NCI-H226 (cell line): ENCODE measurements around the gene NHERF1.

Source experiments
- DNase-seq: peaks from one replicate; pipeline ENCODE4 v3.0.0-alpha.2; 2015

Gene NHERF1

GRCh38 chr17:74748529-74749278 is at the start of gene NHERF1:
Gene NHERF1, plus strand, starts transcription at chr17:74748628. Its CDS starts 219 bp downstream, at chr17:74748847.
- DNase-seq: peak; percentile 93

GRCh38 chr17:74699236-74699635 is 49.2 kb upstream of the NHERF1 start:
- no peak for DNase-seq

GRCh38 chr17:74702116-74702871 is 46.1 kb upstream of the NHERF1 start:
- no peak for DNase-seq

GRCh38 chr17:74703311-74703710 is 45.1 kb upstream of the NHERF1 start:
- DNase-seq: no peak

GRCh38 chr17:74704544-74704943 is 43.9 kb upstream of the NHERF1 start:
- DNase-seq: no peak

GRCh38 chr17:74711058-74711824 is 37.2 kb upstream of the NHERF1 start:
- no peak for DNase-seq

GRCh38 chr17:74712301-74712700 is 36.1 kb upstream of the NHERF1 start:
- no peak for DNase-seq

GRCh38 chr17:74712756-74713155 is 35.7 kb upstream of the NHERF1 start, which contains the start of gene CD300LF:
Gene CD300LF, minus strand, starts transcription at chr17:74712923. Its CDS starts 57 bp downstream, at chr17:74712866.
- DNase-seq: no peak

- no peak for DNase-seq
Observed at GRCh38 chr17:74713171-74713755, 35.2 kb upstream of the NHERF1 start.

- peak; percentile 63 for DNase-seq
Observed at GRCh38 chr17:74715144-74715543, 33.3 kb upstream of the NHERF1 start.

- no peak for DNase-seq
Observed at GRCh38 chr17:74720506-74720905, 27.9 kb upstream of the NHERF1 start.

- no peak for DNase-seq
Observed at GRCh38 chr17:74722782-74723181, 25.6 kb upstream of the NHERF1 start.

GRCh38 chr17:74723891-74724290 is 24.5 kb upstream of the NHERF1 start:
- no peak for DNase-seq

- DNase-seq: no peak
Observed at GRCh38 chr17:74725111-74725510, 23.3 kb upstream of the NHERF1 start.

- no peak for DNase-seq
Observed at GRCh38 chr17:74728033-74728701, 20.3 kb upstream of the NHERF1 start.

GRCh38 chr17:74728702-74729075 is 19.7 kb upstream of the NHERF1 start:
- DNase-seq: no peak

GRCh38 chr17:74729368-74729767 is 19.1 kb upstream of the NHERF1 start:
- no peak for DNase-seq

GRCh38 chr17:74729866-74730265 is 18.6 kb upstream of the NHERF1 start:
- no peak for DNase-seq

GRCh38 chr17:74730491-74731346 is 17.7 kb upstream of the NHERF1 start:
- DNase-seq: no peak

GRCh38 chr17:74731347-74731605 is 17.2 kb upstream of the NHERF1 start:
- DNase-seq: no peak

GRCh38 chr17:74732042-74732867 is 16.2 kb upstream of the NHERF1 start:
- no peak for DNase-seq
